ENCODE results near the gene HEATR5A. TPM values are rescaled to one million over a fixed set of nuclear protein-coding genes. Genes with fewer than 3 reads are reported as not detected.

Gene HEATR5A
- total RNA-seq, 1 donor from 2014 or later: 12.4 TPM

GRCh38 chr14:31391473-31391872 is 28.9 kb downstream of the HEATR5A start:
- TF ChIP-seq CTCF (IDR thresholded peaks at IDR 0.05; ENCODE audit: insufficient read depth, low read length, poor library complexity, severe bottlenecking): no peak
- H3K4me3 ChIP-seq (ENCODE audit: low read depth, low read length): no peak overlapping the region
- no peaks in the 10 kb centered on the region for H3K27me3 ChIP-seq (ENCODE audit: control insufficient read depth, insufficient read depth, low read length)
- no peaks in the 10 kb centered on the region for H3K36me3 ChIP-seq (ENCODE audit: control insufficient read depth, insufficient read depth, low read length)
- no peak for DNase-seq (ENCODE audit: low read depth)

DNA sequence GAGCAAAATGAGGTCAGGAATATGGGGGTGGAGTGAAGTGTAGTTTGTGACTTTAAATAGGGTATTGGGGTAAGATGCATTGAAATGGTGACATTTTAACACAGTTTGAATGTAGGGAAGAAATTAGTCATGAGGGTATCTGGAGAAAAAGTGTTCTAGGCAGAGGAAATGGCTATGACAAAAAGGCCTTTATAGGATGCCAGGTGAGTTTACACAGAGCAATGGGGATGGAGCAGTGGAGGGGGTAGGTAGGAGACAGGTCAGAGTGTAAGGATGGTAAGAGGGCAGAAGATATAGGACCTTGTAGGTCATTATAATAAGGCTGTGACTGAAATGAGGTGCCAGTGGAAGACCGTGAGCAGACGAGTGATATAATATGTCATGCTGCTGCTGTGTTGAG is 30.4 kb downstream of the HEATR5A start:
- H3K36me3 ChIP-seq (ENCODE audit: control insufficient read depth, insufficient read depth, low read length): no peaks in the 10 kb centered on the region
- DNase-seq (ENCODE audit: low read depth): no peak
- no peak overlapping the region for H3K4me3 ChIP-seq (ENCODE audit: low read depth, low read length)
- no peaks in the 10 kb centered on the region for H3K27me3 ChIP-seq (ENCODE audit: control insufficient read depth, insufficient read depth, low read length)
- no peak for TF ChIP-seq CTCF (IDR thresholded peaks at IDR 0.05; ENCODE audit: insufficient read depth, low read length, poor library complexity, severe bottlenecking)

DNA sequence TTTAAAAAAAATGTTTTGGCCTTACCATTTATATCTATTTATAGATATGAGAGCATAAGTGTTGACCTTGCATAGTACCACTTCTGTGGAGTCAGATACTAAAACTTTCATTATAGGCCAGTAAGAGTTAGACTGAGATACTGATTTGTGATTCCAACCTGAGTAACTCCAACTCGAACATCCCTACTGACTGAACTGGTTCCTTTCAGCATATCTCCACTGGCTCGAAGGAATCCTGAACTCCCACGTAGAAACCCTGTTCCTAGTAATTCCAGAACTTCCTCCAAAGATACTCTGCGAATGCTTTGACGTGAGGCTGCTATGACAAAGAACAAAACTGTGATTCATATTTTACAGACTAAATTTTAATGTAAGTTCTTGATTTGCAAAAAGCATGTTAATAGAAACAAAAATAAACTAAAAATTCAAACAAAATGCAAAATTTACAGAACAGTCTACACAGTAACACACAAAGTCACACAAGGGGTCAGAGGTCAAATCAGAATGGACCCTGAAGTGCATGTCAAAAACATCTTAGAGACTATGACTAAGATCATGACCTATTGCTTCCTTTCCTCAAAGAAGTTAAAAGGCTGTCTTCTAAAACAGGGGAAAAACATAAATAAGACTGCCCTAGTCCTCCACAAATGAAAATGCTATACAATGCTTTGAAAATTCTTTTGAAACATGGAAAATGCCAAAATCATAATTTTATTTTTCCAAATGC is 31.5 kb downstream of the HEATR5A start:
- no peak overlapping the region for H3K4me3 ChIP-seq (ENCODE audit: low read depth, low read length)
- H3K27me3 ChIP-seq (ENCODE audit: control insufficient read depth, insufficient read depth, low read length): no peaks in the 10 kb centered on the region
- TF ChIP-seq CTCF (IDR thresholded peaks at IDR 0.05; ENCODE audit: insufficient read depth, low read length, poor library complexity, severe bottlenecking): no peak
- H3K36me3 ChIP-seq (ENCODE audit: control insufficient read depth, insufficient read depth, low read length): no peaks in the 10 kb centered on the region
- no peak for DNase-seq (ENCODE audit: low read depth)

GRCh38 chr14:31387091-31387490 is 33.3 kb downstream of the HEATR5A start:
- no peak for DNase-seq (ENCODE audit: low read depth)
- Histone ChIP-seq H3K4me3 (ENCODE audit: low read depth, low read length) (no peak overlapping the region), H3K27me3 (ENCODE audit: control insufficient read depth, insufficient read depth, low read length) (no peaks in the 10 kb centered on the region), H3K36me3 (ENCODE audit: control insufficient read depth, insufficient read depth, low read length) (no peaks in the 10 kb centered on the region)
- no peak for TF ChIP-seq CTCF (IDR thresholded peaks at IDR 0.05; ENCODE audit: insufficient read depth, low read length, poor library complexity, severe bottlenecking)

GRCh38 chr14:31386271-31386670 is 34.1 kb downstream of the HEATR5A start:
- H3K36me3 ChIP-seq (ENCODE audit: control insufficient read depth, insufficient read depth, low read length): no peaks in the 10 kb centered on the region
- no peak for TF ChIP-seq CTCF (IDR thresholded peaks at IDR 0.05; ENCODE audit: insufficient read depth, low read length, poor library complexity, severe bottlenecking)
- DNase-seq (ENCODE audit: low read depth): no peak

GRCh38 chr14:31382221-31382620 is 38.1 kb downstream of the HEATR5A start:
- Histone ChIP-seq H3K27me3 (ENCODE audit: control insufficient read depth, insufficient read depth, low read length) (no peaks in the 10 kb centered on the region), H3K36me3 (ENCODE audit: control insufficient read depth, insufficient read depth, low read length) (no peaks in the 10 kb centered on the region), H3K4me3 (ENCODE audit: low read depth, low read length) (no peak overlapping the region)
- no peak for TF ChIP-seq CTCF (IDR thresholded peaks at IDR 0.05; ENCODE audit: insufficient read depth, low read length, poor library complexity, severe bottlenecking)
- no peak for DNase-seq (ENCODE audit: low read depth)

More at GRCh38 chr14:31386271-31386670, 34.1 kb downstream of the HEATR5A start:
- H3K27me3 ChIP-seq (ENCODE audit: control insufficient read depth, insufficient read depth, low read length): no peaks in the 10 kb centered on the region
- no peak overlapping the region for H3K4me3 ChIP-seq (ENCODE audit: low read depth, low read length)

Data from kidney epithelial cell (primary cell).